Kidney epithelial cell (primary cell): ENCODE data around the gene CDK1. TPM values are rescaled to one million over a fixed set of nuclear protein-coding genes. Genes with fewer than 3 reads are reported as not detected.

ENCODE experiments used
- DNase-seq: peaks from one replicate; pipeline ENCODE4 v3.0.0-alpha.2; 2010; ENCODE audit warnings: low read depth
- H3K27me3 ChIP-seq: 2 replicates; pipeline ENCODE4 v1.6.0; 2011; ENCODE audit warnings: low read length; ENCODE audit not compliant: control insufficient read depth, insufficient read depth
- H3K36me3 ChIP-seq: 2 replicates; pipeline ENCODE4 v1.5.1; 2011; ENCODE audit warnings: low read length; ENCODE audit not compliant: control insufficient read depth, insufficient read depth
- H3K4me3 ChIP-seq: 2 replicates; pipeline ENCODE4 v1.5.1; 2011; ENCODE audit warnings: low read depth, mild to moderate bottlenecking, control low read depth, low read length
- CTCF ChIP-seq: IDR thresholded peaks from 2 replicates; pipeline ENCODE4 v1.5.1; 2011; ENCODE audit warnings: mild to moderate bottlenecking, moderate library complexity, low read length, control low read depth, inconsistent platforms; ENCODE audit not compliant: insufficient read depth, poor library complexity, severe bottlenecking
- total RNA-seq: library from RNA; depleted of rRNA; stranded (reverse); fragments of >200 nt; gene quantifications from 2 replicates; pipeline ENCODE4 v1.2.3, GENCODE V29; 2015

The CDK1 gene
- total RNA-seq, 1 donor from 2014 or later = 16.2 TPM

- TF ChIP-seq CTCF = no peak
- H3K4me3 ChIP-seq = no peak overlapping the region
- H3K27me3 ChIP-seq = no peaks in the 10 kb centered on the region
- DNase-seq = no peak
- no peaks in the 10 kb centered on the region for H3K36me3 ChIP-seq
These were observed 29.2 kb downstream of the CDK1 start for GRCh38 chr10:60807499-60807898.

- DNase-seq = no peak
- no peak overlapping the region for H3K4me3 ChIP-seq
- no peaks in the 10 kb centered on the region for H3K36me3 ChIP-seq
- TF ChIP-seq CTCF = no peak
- H3K27me3 ChIP-seq = no peaks in the 10 kb centered on the region
These were observed 29.8 kb downstream of the CDK1 start for GRCh38 chr10:60808036-60808435.

GRCh38 chr10:60809157-60809556 is 30.9 kb downstream of the CDK1 start:
- no peak for DNase-seq
- H3K27me3 ChIP-seq = no peaks in the 10 kb centered on the region

GRCh38 chr10:60810437-60811182 is 32.3 kb downstream of the CDK1 start:
- no peak for TF ChIP-seq CTCF
- Histone ChIP-seq H3K36me3 (no peaks in the 10 kb centered on the region), H3K27me3 (no peaks in the 10 kb centered on the region), H3K4me3 (no peak overlapping the region)
- DNase-seq = no peak

More at GRCh38 chr10:60809157-60809556, 30.9 kb downstream of the CDK1 start:
- H3K4me3 ChIP-seq = no peak overlapping the region
- H3K36me3 ChIP-seq = no peaks in the 10 kb centered on the region
- TF ChIP-seq CTCF = no peak

- no peak overlapping the region for H3K4me3 ChIP-seq
- no peaks in the 10 kb centered on the region for H3K36me3 ChIP-seq
- peak; percentile 76 for TF ChIP-seq CTCF
- no peak for DNase-seq
- no peaks in the 10 kb centered on the region for H3K27me3 ChIP-seq
These were observed 38.5 kb downstream of the CDK1 start for GRCh38 chr10:60816628-60817397.
